ENCODE results near the gene ANKFY1.

GRCh38 chr17:4232168-4232813 lies 31.5 kb downstream of the ANKFY1 start:
- TF ChIP-seq CTCF (IDR thresholded peaks at IDR 0.05) (no peak), POLR2A (IDR thresholded peaks at IDR 0.05) (no peak)
